ENCODE results near the gene PLOD3. TPM values are rescaled to one million over a fixed set of nuclear protein-coding genes. Genes with fewer than 3 reads are reported as not detected.
A peak's percentile ranks its signal among the peaks of the same experiment; 100 is the strongest.

The PLOD3 gene
- total and polyA plus RNA-seq, 9 of the 15 experiments (the other 6 are each of a cell fraction or from before 2014, with no cell fraction given) = 2.8 to 101 (median 30.9) TPM

DNA sequence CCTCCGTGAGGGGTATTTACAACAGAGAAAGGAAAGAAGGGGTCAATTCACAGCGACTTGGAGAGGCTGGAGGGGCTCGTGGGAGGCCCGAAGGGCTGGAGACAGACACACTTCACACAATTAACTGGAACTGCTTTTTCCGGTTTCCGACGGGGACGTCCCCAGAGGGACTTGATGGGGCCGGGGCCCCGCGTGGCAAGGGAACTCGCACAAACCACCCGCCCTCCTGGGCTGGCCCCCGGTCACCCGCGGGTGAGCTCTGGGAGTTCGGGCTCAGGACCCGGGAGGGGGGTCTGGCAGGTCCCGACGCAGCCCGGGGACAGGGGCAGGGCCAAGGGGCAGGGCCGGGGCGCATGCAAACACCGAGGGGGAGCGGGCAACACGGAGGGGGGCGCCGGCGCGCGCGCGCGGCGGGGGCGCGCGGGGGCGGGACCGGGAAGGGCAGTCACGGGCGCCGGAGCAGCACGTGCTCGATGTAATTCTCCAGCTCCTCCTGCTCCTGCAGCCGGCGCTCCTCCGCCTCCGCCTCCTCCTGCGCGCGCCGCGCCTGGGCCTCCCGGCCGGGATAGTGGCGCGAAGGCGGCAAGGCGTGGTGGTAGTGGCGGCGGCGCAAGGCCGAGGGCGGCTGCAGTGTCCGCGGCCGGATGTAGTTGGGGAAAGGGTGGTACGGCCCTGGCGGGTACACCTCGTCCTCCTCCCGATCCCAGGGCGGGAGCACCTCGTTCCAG is 54.7 kb downstream of the PLOD3 start (continued):
- TF ChIP-seq, protein P1, sequence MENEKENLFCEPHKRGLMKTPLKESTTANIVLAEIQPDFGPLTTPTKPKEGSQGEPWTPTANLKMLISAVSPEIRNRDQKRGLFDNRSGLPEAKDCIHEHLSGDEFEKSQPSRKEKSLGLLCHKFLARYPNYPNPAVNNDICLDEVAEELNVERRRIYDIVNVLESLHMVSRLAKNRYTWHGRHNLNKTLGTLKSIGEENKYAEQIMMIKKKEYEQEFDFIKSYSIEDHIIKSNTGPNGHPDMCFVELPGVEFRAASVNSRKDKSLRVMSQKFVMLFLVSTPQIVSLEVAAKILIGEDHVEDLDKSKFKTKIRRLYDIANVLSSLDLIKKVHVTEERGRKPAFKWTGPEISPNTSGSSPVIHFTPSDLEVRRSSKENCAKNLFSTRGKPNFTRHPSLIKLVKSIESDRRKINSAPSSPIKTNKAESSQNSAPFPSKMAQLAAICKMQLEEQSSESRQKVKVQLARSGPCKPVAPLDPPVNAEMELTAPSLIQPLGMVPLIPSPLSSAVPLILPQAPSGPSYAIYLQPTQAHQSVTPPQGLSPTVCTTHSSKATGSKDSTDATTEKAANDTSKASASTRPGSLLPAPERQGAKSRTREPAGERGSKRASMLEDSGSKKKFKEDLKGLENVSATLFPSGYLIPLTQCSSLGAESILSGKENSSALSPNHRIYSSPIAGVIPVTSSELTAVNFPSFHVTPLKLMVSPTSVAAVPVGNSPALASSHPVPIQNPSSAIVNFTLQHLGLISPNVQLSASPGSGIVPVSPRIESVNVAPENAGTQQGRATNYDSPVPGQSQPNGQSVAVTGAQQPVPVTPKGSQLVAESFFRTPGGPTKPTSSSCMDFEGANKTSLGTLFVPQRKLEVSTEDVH (IDR thresholded peaks at IDR 0.05; ENCODE audit: low read depth, partially characterized antibody) = no peak
- TF ChIP-seq, protein P2, sequence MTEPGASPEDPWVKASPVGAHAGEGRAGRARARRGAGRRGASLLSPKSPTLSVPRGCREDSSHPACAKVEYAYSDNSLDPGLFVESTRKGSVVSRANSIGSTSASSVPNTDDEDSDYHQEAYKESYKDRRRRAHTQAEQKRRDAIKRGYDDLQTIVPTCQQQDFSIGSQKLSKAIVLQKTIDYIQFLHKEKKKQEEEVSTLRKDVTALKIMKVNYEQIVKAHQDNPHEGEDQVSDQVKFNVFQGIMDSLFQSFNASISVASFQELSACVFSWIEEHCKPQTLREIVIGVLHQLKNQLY (CRISPR knock-in tag; conservative IDR thresholded peaks at IDR 0.05) = no peak
- TF ChIP-seq, protein P3, sequence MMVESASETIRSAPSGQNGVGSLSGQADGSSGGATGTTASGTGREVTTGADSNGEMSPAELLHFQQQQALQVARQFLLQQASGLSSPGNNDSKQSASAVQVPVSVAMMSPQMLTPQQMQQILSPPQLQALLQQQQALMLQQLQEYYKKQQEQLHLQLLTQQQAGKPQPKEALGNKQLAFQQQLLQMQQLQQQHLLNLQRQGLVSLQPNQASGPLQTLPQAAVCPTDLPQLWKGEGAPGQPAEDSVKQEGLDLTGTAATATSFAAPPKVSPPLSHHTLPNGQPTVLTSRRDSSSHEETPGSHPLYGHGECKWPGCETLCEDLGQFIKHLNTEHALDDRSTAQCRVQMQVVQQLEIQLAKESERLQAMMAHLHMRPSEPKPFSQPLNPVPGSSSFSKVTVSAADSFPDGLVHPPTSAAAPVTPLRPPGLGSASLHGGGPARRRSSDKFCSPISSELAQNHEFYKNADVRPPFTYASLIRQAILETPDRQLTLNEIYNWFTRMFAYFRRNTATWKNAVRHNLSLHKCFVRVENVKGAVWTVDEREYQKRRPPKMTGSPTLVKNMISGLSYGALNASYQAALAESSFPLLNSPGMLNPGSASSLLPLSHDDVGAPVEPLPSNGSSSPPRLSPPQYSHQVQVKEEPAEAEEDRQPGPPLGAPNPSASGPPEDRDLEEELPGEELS (CRISPR knock-in tag; IDR thresholded peaks at IDR 0.05; ENCODE audit: borderline replicate concordance) = no peak
- TF ChIP-seq EWSR1 (IDR thresholded peaks at IDR 0.05; ENCODE audit: borderline replicate concordance, low read depth, partially characterized antibody) (no peak), ILF3 (IDR thresholded peaks at IDR 0.05; ENCODE audit: borderline replicate concordance) (no peak), STAT5A (IDR thresholded peaks at IDR 0.05; ENCODE audit: borderline replicate concordance, low read length) (no peak), TEAD4 (IDR thresholded peaks at IDR 0.05; ENCODE audit: low read length) (no peak; the same call in 1 of the 2 replicates), TEAD4 (CRISPR knock-in tag; IDR thresholded peaks at IDR 0.05; ENCODE audit: borderline replicate concordance) (no peak), ZNF184 (CRISPR knock-in tag; IDR thresholded peaks at IDR 0.05) (no peak), ZFP1 (CRISPR knock-in tag; IDR thresholded peaks at IDR 0.05) (no peak), NFATC3 (IDR thresholded peaks at IDR 0.05) (no peak), RB1 (IDR thresholded peaks at IDR 0.05; ENCODE audit: low read depth) (peak; percentile 67; the same call in 1 of the 2 replicates), SMAD4 (CRISPR knock-in tag; conservative IDR thresholded peaks at IDR 0.05) (no peak; the same call in 1 of the 2 replicates), PURB (CRISPR knock-in tag; IDR thresholded peaks at IDR 0.05; ENCODE audit: low read depth) (no peak), POLR2B (IDR thresholded peaks at IDR 0.05; ENCODE audit: low read depth, partially characterized antibody) (no peak), ZC3H11A (IDR thresholded peaks at IDR 0.05; ENCODE audit: low read depth, low read length) (no peak)
- TF ChIP-seq, protein P4, sequence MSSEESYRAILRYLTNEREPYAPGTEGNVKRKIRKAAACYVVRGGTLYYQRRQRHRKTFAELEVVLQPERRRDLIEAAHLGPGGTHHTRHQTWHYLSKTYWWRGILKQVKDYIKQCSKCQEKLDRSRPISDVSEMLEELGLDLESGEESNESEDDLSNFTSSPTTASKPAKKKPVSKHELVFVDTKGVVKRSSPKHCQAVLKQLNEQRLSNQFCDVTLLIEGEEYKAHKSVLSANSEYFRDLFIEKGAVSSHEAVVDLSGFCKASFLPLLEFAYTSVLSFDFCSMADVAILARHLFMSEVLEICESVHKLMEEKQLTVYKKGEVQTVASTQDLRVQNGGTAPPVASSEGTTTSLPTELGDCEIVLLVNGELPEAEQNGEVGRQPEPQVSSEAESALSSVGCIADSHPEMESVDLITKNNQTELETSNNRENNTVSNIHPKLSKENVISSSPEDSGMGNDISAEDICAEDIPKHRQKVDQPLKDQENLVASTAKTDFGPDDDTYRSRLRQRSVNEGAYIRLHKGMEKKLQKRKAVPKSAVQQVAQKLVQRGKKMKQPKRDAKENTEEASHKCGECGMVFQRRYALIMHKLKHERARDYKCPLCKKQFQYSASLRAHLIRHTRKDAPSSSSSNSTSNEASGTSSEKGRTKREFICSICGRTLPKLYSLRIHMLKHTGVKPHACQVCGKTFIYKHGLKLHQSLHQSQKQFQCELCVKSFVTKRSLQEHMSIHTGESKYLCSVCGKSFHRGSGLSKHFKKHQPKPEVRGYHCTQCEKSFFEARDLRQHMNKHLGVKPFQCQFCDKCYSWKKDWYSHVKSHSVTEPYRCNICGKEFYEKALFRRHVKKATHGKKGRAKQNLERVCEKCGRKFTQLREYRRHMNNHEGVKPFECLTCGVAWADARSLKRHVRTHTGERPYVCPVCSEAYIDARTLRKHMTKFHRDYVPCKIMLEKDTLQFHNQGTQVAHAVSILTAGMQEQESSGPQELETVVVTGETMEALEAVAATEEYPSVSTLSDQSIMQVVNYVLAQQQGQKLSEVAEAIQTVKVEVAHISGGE (CRISPR knock-in tag; IDR thresholded peaks at IDR 0.05) = no peak; a peak in 1 of 6 replicates

All from K562 (cell line).